ENCODE results near the gene CCDC43.
A peak's percentile ranks its signal among the peaks of the same experiment; 100 is the strongest.
"Not testable (repeated sequence)": the region's sequence is repeated elsewhere in the genome, so short reads cannot be mapped to it uniquely, and the experiment has no call there.

Gene CCDC43

GRCh38 chr17:44637066-44637465 lies 52.5 kb downstream of the CCDC43 start:
- H3K4me3 ChIP-seq (ENCODE audit: low read depth, low read length) = no peak overlapping the region
- no peak for DNase-seq (ENCODE audit: low read depth)
- TF ChIP-seq, protein P1, sequence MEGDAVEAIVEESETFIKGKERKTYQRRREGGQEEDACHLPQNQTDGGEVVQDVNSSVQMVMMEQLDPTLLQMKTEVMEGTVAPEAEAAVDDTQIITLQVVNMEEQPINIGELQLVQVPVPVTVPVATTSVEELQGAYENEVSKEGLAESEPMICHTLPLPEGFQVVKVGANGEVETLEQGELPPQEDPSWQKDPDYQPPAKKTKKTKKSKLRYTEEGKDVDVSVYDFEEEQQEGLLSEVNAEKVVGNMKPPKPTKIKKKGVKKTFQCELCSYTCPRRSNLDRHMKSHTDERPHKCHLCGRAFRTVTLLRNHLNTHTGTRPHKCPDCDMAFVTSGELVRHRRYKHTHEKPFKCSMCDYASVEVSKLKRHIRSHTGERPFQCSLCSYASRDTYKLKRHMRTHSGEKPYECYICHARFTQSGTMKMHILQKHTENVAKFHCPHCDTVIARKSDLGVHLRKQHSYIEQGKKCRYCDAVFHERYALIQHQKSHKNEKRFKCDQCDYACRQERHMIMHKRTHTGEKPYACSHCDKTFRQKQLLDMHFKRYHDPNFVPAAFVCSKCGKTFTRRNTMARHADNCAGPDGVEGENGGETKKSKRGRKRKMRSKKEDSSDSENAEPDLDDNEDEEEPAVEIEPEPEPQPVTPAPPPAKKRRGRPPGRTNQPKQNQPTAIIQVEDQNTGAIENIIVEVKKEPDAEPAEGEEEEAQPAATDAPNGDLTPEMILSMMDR (IDR thresholded peaks at IDR 0.05; ENCODE audit: insufficient read depth, low read depth, low read length, missing control alignments) = no peak

DNA sequence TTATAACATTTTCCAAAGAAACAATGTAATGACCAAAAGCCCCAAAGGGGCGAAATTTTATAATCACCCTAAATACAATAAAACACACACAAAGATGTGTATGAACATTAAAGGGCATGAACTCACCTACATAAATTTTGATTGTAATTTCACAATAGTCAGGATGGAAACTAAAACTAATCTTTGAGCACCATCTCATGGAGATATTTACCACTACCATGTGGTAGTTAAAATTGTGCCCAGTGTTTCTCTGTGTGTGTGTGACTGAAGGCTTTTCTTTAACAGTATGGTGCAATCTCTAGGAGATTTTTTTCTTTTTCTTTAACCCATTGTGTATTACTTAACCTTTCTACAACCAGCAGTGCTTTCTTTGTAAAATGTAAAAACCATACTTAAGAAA lies 53.0 kb downstream of the CCDC43 start:
- DNase-seq (ENCODE audit: low read depth) = no peak
- TF ChIP-seq, protein P1 (IDR thresholded peaks at IDR 0.05; ENCODE audit: insufficient read depth, low read depth, low read length, missing control alignments) = peak; percentile 15
- no peak overlapping the region for H3K4me3 ChIP-seq (ENCODE audit: low read depth, low read length)

GRCh38 chr17:44634401-44634800 lies 55.2 kb downstream of the CCDC43 start:
- DNase-seq (ENCODE audit: low read depth); H3K4me3 ChIP-seq (ENCODE audit: low read depth, low read length): not testable (repeated sequence)

- H3K4me3 ChIP-seq (ENCODE audit: low read depth, low read length) = no peak overlapping the region
- TF ChIP-seq, protein P1 (IDR thresholded peaks at IDR 0.05; ENCODE audit: insufficient read depth, low read depth, low read length, missing control alignments) = no peak
- no peak for DNase-seq (ENCODE audit: low read depth)
Measured at GRCh38 chr17:44633998-44634397, 55.6 kb downstream of the CCDC43 start.

GRCh38 chr17:44630703-44631102 lies 58.9 kb downstream of the CCDC43 start:
- no peak for DNase-seq (ENCODE audit: low read depth)
- TF ChIP-seq, protein P1 (IDR thresholded peaks at IDR 0.05; ENCODE audit: insufficient read depth, low read depth, low read length, missing control alignments) = no peak
- H3K4me3 ChIP-seq (ENCODE audit: low read depth, low read length) = no peak overlapping the region

GRCh38 chr17:44629314-44629713 lies 60.3 kb downstream of the CCDC43 start:
- DNase-seq (ENCODE audit: low read depth) = no peak
- TF ChIP-seq, protein P1 (IDR thresholded peaks at IDR 0.05; ENCODE audit: insufficient read depth, low read depth, low read length, missing control alignments) = no peak
- H3K4me3 ChIP-seq (ENCODE audit: low read depth, low read length) = no peak overlapping the region

DNA sequence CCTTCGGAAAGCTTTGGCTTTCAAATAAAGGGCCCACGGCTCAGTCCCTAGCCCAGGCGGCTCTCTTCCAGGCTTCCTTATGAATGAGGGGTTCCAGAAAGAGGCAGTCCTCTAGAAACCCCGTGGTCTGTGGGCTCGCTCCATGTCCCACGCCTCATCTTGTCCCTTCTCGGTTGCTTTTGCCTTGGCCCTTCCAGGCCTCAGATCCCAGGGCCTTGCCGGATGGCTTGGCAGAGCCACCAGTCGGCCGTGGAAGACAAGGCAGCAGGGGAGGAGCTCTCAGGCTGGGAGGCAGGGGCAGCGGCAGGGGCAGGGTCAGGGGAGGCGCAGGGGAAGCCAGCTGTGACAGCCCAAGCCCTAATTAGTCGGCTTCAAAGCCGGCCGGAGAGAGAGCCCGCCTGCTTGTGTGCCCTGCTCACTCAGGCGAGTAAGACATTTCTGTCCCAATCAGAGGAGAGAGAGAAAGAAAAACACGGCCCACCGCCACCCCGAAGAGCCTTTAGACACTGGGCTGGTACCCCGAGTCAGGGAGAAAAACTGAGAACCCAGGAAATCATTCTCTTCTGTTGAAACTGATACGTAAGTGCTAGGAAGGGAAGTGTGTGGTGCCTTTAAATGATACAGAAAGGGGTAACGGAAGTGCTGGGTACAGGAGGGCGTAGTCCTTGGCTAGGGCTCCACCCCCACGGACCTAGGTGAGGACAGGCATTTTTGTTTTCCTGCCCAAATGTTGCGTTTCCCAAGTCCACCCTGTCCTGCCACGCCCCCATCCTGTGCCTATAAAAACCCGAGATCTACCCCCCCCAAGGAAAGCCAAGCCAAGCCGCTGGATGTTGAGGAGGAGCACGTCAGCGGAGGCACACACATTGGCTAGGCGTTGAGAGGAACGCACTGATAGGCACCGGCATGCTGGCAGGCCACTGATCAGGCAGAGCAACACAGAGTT lies 61.1 kb downstream of the CCDC43 start:
- TF ChIP-seq, protein P1 (IDR thresholded peaks at IDR 0.05; ENCODE audit: insufficient read depth, low read depth, low read length, missing control alignments) = no peak
- no peak overlapping the region for H3K4me3 ChIP-seq (ENCODE audit: low read depth, low read length)
- peak; percentile 21 for DNase-seq (ENCODE audit: low read depth)

Measured in GM12865 (cell line).